GM19023 (cell line): Measurements from ENCODE around the gene YPEL2.
"Not testable (repeated sequence)": the region's sequence is repeated elsewhere in the genome, so short reads cannot be mapped to it uniquely, and the experiment has no call there.

ENCODE experiments used
- ATAC-seq: cut with Tn5 transposase; IDR thresholded peaks from one replicate; pipeline ENCODE4 v1.9.1; 2021; ENCODE audit warnings: mild to moderate bottlenecking, moderate library complexity; ENCODE audit not compliant: unreplicated experiment

Gene YPEL2

DNA sequence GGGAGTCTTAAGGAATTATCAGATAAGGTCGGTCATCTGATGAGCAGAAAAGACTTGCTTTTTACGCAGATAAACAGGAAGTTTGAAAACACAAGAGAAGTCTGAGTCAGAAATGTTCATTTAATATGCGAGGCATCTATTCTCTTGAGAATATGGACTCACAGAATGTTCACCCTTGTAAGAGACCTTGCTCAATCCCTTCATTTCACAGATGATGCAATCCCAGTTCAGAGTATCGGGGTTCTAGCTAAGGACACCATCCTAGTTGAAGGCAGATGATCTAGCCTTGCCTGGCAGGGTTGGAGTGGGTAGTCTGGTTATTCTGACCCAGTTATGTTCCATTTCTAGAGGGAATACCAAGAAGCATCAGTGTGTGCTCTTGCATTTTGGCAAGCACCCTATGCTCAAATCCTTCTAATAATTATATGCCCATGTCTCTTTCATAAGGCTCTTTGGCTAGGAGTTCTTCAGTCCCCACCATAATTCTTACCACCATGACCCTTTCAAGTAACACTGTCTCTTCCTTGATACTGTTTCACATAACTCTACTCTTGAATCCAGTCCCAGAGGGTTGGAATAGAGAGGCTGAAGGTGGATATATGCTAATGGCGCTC, 42.5 kb downstream of the YPEL2 start:
- ATAC-seq, result no peak

DNA sequence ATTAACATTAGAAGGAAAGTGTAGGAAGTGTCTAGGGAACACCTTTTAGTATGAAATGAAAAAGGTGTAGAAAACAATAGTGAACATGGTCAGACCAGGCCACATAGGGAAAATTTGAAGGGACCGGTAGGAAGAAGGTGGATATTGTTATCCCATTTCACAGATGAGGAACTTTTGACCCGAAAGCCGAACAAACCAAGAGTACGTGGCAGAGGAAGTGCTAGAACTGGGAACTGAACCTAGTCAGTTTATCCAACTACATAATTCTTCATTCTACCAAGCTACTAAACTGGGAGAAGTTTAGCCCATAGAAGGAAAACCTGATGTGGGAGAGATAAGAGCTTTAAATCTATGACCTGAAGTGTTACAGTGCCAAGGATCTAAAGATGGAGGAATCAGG, 43.2 kb downstream of the YPEL2 start:
- ATAC-seq, result no peak

DNA sequence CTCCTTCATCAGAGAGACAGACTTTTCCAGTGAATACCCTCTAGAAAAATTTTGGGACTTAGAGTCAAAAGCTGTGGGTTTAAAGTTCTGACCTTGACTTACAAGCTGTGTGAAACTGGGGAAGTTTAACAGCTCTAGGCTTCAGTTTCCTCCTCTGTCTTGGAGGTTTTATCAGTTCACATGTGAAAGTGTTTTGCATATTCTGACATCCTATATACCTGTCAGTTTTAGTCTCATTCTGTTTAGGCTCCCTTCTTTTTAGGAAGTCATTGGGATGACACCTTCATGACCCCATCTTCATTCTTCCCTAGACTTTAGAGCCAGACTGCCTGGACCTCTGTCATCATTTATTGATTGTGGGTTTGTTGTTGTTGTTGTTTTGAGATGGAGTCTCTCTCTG, 44.4 kb downstream of the YPEL2 start:
- no peak for ATAC-seq

DNA sequence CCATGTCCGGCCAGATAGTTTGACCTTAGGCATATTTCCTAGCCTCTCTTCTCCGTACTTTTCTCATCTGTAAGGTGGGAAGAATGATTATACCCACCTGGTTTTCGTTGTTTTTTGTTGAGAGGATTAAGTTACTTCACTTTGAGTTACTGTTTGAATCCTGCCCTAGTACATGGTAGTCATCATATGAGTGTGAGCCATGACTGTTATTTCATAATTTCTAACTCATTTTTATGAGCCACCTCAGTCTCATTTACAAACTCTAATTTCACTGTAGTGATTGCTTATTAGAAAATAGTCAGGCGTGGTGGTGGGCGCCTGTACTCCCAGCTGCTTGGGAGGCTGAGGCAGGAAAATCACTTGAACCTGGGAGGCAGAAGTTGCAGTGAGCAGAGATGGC, 45.1 kb downstream of the YPEL2 start:
- ATAC-seq, result no peak

DNA sequence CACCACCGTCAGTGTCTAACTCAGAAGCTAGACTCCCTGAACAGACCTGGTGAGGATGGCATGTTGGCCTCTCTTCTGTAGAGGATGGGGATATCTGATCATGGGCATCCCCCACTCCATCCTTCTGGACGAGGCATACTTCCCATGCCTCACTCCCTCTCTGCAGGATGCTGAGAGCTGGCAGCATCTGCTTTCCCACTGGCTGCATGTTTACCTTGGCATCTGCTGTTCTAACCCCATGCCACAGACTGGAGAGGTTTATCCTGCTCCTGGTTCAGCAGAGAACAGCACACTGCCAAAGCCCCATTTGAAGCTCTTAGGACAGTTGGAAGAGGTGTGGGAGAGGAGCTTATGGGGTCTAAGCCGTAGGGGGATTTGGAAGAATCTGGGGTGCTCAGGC, 46.0 kb downstream of the YPEL2 start:
- no peak for ATAC-seq

DNA sequence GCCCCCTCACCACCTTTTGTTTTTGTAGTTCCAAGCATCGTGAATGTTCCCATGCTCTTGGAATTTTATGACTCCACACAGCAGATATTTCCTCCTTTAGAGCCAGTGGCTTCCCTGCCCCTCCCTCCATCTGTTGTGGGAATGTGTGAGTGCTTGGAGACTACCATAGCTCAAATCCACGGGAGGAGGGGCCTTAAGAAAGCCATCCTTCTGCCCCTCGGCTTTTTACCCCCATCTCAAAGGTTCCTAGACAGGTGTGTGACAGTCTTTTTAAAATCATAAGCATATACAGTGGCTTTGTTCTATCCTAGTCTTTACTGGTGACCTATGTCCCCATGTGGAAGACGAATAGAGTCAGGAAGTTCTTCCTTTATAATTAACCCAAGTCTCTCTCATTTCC, 47.2 kb downstream of the YPEL2 start:
- no peak for ATAC-seq

DNA sequence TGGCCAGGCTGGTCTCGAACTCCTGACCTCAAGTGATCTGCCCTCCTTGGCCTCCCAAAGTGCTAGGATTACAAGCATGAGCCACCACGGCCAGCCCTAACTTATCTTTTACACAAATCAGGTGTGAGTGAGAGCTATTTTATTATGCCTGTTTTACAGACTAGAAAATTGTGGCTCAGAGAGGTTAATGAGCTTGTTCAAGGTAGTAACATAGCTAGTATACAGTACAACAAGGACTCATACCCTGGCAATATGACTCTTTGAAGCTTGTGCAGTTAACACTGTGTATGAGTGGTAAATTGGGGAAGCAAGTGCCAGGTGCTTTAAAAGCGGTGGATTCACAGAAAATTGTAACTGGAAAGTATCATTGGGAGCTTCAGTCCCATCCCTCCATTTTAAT, 49.0 kb downstream of the YPEL2 start:
- no peak for ATAC-seq

DNA sequence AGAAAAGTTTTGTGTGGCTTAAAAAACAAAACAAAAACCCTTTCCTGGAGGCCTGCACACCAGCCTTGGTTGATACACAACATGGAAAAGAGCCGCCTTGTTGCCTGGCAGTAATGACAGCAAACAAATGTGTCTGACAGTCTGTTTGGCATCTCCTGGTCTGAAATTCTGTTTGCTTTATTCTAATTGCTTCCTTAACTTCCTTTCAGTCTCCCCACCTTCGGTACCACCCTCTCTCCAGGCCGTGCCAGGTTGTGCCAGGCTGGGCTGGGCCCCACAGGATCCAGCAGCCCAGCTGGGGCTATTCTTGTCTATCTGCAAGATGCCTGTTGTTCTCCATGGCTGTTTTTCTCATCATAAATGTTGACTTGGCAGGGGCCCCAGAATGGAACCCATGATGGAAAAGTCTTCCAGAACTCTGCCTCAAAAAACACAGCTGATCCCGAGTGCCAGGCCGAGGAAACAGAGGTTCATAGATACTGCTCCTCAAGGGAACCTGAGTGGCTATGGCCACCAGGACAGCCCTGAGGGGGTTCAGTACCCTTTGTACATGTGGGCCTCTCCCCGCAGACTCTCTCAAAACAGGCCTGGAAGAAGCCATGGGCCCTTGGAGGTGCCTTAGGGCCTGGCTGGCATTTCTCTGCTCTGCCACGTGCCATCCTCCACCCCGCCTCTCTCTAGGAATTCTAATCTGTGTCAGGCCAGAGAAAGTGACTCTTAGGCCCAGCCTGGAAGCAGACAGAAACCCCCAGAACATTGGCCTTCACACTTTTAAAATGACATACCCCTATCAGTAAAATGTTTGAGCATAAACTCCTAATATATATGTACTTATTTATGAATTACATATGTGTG, 50.5 kb downstream of the YPEL2 start:
- no peak for ATAC-seq

DNA sequence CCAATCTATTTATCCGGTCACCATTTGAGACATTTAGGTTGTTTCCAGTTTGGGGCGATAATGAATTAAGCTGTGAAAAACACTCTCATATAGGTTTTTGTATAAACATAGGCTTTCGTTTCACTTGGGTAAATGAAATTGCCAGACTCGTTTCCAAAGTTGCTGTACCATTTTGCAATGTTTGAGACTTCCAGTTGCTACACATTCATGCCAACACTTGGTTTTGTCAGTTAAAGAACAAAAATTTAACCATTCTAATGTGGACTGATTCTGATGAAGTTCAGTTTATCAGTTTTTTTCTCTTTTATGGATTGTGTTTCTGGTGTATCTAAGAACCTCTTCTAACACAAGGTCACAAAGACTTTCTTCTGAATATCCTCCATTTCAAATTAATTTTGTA, 52.4 kb downstream of the YPEL2 start:
- no peak for ATAC-seq

DNA sequence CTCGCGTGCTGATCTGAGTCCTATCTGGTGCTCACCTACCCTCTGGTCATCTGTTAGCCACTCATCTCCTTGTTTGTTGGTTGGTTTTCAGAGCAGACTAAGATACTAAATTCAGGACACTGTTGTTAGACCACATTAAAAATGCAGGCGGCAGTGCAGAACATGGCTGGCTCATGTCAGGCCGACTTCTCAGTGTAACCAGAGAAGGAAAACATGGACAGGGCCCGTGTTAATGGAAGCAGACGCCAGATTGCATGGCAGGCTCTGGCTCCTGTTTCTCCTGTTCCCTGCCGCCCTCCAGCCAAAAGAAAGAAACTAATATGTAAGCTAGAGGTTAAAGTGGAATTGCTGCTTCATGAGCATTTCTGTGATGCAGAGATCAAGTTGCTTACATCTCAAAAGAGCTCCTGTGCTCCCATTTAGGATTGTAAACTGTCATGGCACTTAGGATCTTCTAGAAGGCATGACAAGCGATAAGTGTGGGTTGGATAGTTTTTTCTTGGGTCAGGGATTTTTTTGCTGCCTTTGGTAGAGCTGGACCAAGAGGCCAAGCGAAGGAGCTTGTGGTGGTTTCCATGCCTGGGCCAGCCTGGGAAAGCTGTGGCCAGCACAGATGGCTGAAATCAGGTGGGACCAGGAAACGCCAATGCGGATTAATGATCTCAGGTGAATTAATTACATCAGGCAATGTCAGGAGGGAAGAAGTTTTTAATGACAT, 56.1 kb downstream of the YPEL2 start:
- no peak for ATAC-seq

DNA sequence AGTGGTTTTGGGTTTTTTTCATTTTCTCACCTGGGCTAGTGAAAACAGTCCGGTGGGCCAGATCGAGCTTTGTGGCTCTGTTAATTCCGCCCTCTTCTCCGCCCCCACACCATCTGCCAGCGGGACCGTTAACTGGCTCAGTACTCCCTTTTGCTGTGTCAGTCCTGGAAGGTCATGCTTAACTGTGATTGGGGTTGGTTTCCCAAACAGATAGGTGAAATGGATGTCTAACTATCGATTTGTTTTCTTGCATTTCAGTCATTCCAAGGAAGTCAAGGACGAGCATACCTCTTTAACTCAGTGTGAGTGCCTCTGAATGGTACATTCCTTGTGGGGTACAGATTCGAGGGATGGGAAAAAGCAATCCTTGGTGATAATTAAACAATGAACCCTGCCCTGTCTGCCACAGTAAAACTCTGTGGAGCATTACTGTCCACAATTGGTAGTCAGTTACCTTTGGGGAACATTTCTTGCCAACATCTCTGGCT, 56.7 kb downstream of the YPEL2 start:
- no peak for ATAC-seq

DNA sequence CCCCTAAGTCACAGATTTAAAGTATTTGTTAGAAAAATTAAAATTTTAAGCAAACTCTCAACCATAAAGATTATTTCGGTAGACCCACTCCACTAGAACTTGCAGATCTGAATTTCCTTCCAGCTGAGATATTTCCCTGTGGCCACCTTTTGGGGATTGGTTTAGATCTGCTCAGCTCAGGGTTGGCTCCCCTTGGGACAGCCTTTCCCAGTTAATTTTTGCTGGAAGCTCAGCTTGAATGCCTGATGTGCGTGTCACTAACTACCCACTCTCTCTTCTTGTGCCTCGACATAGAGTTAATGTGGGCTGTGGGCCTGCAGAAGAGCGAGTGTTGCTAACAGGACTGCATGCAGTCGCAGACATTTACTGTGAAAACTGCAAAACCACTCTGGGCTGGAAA, 57.6 kb downstream of the YPEL2 start:
- ATAC-seq, result no peak

DNA sequence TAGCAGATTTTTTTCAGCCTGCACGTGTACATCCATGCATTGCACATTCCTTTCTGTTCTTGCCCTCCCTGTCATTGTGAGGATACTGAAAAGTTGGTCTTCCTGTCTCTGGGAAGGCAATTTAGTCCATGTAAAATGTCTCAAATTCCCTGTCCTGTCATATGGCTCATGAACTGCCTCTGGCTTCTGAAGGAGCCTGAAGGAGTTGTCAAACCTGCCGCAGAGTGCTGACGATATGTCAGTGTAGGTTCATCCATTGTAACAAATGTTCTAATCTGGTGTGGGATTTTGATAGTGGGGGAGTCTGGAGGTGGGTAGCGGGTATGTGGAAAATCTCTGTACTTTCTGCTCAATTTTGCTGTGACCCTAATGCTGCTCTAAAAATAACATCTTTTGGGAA, 59.6 kb downstream of the YPEL2 start:
- ATAC-seq, result no peak

DNA sequence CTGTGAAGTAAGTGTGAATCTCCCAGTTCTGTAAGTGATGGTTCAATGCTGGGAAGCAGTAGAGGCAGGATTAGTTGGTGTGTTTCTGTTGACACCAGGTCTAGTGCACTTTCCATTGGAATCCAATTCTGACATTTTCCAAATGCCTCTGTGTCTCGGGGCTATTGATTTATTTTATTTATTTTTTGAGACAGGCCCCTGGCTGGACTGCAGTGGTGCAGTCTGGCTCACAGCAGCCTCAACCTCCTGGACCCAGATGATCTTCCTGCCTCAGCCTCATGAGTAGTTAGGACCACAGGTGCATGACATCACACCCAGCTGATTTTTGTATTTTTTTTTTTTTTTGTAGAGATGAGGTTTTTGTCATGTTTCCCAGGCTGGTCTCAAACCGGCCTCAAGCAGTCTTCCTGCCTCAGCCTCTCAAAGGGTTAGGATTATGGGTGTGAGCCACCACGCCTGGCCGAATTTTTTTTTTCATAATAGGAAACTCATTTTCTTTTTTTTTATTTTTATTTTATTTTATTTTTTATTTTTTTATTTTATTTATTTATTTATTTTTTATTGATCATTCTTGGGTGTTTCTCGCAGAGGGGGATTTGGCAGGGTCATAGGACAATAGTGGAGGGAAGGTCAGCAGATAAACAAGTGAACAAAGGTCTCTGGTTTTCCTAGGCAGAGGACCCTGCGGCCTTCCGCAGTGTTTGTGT, 61.7 kb downstream of the YPEL2 start:
- ATAC-seq, result no peak

DNA sequence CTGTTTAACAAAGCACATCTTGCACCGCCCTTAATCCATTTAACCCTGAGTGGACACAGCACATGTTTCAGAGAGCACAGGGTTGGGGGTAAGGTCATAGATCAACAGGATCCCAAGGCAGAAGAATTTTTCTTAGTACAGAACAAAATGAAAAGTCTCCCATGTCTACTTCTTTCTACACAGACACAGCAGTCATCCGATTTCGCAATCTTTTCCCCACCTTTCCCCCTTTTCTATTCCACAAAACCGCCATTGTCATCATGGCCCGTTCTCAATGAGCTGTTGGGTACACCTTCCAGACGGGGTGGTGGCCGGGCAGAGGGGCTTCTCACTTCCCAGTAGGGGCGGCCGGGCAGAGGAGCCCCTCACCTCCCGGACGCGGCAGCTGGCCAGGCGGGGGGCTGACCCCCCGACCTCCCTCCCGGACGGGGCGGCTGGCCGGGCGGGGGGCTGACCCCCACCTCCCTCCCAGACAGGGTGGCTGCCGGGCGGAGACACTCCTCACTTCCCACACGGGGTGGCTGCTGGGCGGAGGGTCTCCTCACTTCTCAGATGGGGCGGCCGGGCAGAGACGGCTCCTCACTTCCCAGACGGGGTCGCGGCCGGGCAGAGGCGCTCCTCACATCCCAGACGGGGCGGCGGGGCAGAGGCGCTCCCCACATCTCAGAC, 62.4 kb downstream of the YPEL2 start:
- not testable (repeated sequence) for ATAC-seq

DNA sequence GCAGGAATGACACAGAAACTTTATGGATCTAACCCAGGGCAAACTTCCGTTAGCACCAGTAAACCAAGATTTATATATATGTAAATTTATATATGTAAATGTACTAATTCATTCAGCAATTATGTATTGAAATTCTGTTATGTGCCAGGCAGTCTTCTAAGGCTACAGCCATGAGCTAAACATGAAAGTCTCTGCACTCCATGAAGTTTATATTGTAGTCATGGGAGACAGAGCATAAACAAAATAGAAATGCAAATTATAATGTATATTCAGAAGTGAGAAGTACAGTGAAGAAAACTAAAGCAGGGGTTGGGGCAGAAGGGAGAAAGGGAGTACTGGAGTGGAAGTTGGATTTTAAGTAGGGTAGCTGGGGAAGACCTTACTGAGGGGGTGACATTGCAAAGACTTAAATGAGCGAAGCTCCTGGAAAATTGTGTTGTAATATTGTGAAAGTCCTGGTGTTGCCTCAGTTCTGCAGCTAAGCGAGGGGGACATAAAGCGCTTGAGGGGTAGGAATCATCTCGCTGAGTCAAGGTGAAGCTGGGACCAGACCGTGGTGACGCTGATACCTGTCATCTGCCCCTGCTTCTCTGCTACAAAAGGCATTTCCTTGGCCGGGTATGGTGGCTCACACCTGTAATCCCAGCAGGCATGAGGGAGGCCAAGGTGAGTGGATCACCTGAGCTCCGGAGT, 64.8 kb downstream of the YPEL2 start:
- no peak for ATAC-seq

DNA sequence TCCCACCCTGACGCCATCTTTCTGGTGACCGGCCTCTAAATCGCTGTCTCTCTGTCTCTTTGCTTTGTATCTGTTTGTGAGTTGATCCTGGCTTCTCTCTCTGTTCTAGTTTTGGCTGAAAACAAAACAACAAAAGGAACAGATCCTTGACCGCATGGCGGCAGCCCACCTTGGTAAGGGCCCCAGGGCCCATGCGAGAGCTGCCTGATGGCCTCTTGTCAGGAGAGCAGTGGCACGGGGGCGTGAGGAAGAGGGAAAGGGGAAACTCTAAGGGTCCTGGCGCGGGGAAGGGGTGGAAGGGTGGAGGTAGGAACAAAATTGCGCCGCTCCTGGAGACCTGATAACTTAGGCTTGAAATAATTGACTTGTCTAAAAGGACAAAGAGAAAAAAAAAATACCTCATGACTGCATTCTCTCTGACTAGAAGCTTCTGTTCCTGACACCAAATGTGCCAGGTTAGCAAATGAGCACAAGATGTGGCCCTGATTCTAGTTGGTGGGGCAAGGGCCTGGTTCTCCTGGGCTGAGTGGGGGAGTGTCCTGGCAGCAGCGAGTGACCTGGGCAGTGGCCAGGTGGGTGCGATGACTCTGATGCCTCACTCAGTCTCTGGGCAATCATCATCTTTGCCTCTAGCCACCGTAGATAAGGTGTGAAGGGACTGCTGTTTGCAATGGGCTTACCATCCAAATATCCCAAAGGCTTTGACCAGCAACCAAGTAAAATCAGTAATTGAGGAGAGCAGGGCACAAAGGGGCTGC, 66.0 kb downstream of the YPEL2 start:
- ATAC-seq, result no peak

DNA sequence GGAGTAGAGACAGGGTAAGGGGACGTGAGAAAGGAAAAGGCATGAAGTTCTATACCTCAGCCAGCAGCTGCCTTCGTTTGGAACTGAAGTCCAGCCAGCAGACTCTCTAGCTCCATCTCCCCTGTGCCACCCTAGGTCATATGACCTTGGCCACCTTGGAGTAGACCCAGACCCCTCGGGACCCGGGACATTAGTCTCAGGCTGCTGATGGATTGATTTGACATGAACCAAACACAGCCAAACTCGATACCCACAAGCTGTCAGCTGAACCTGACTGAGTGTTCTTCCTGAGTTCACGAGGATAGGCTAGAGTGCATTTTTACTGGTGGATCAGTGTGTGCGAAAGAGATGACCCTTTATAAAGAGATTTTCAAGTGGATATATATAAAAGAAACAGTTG, 68.5 kb downstream of the YPEL2 start:
- no peak for ATAC-seq

DNA sequence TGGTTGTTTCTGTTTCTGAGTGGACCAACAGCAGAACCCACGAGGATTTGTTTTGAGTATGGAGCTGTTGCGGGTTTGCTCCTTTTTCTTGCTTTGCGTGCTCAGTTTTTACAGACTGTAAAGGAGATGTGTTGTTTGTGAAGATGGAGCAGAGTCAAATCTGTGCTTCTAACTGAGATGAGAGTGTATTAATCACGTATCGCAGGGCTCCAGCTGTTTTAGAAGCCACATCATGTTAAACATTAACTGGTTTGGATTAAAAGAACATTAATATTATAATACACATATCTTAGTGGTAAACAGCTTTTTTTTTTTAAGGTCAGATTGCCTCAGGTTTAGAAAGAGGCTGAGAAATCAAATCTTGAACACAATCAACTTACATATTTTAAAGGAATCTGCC, 69.4 kb downstream of the YPEL2 start:
- ATAC-seq, result no peak
